ENCODE results near the gene ETNPPL. TPM values are rescaled to one million over a fixed set of nuclear protein-coding genes. Genes with fewer than 3 reads are reported as not detected.

ETNPPL gene
- total and polyA plus RNA-seq, 2 of the 13 experiments (the other 11 are each of a cell fraction or from before 2014, with no cell fraction given) = 1.4 to 6.0 TPM

- no peak for TF ChIP-seq USF2 (IDR thresholded peaks at IDR 0.05; ENCODE audit: low read depth, low read length)
- TF ChIP-seq USF2 (CRISPR knock-in tag; IDR thresholded peaks at IDR 0.05; ENCODE audit: borderline replicate concordance) = 0 out of 2 replicates have a peak, but pooled peaks have one; percentile 17
- TF ChIP-seq ZNF788 (CRISPR knock-in tag; IDR thresholded peaks at IDR 0.05; ENCODE audit: borderline replicate concordance) = peak; percentile 71; the same call in 1 of the 2 replicates
- 0 out of 2 replicates have a peak, but pooled peaks have one; percentile 57 for TF ChIP-seq ZKSCAN8 (CRISPR knock-in tag; IDR thresholded peaks at IDR 0.05; ENCODE audit: borderline replicate concordance)
- TF ChIP-seq, protein P1, sequence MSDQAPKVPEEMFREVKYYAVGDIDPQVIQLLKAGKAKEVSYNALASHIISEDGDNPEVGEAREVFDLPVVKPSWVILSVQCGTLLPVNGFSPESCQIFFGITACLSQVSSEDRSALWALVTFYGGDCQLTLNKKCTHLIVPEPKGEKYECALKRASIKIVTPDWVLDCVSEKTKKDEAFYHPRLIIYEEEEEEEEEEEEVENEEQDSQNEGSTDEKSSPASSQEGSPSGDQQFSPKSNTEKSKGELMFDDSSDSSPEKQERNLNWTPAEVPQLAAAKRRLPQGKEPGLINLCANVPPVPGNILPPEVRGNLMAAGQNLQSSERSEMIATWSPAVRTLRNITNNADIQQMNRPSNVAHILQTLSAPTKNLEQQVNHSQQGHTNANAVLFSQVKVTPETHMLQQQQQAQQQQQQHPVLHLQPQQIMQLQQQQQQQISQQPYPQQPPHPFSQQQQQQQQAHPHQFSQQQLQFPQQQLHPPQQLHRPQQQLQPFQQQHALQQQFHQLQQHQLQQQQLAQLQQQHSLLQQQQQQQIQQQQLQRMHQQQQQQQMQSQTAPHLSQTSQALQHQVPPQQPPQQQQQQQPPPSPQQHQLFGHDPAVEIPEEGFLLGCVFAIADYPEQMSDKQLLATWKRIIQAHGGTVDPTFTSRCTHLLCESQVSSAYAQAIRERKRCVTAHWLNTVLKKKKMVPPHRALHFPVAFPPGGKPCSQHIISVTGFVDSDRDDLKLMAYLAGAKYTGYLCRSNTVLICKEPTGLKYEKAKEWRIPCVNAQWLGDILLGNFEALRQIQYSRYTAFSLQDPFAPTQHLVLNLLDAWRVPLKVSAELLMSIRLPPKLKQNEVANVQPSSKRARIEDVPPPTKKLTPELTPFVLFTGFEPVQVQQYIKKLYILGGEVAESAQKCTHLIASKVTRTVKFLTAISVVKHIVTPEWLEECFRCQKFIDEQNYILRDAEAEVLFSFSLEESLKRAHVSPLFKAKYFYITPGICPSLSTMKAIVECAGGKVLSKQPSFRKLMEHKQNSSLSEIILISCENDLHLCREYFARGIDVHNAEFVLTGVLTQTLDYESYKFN (CRISPR knock-in tag; conservative IDR thresholded peaks at IDR 0.05) = peak; percentile 12; the same call in 1 of the 2 replicates
- peak; percentile 55; the same call in 1 of the 2 replicates for TF ChIP-seq ZNF414 (CRISPR knock-in tag; IDR thresholded peaks at IDR 0.05)
- TF ChIP-seq KAT8 (CRISPR knock-in tag; IDR thresholded peaks at IDR 0.05) = peak; percentile 19; the same call in 1 of the 2 replicates
- no peak for TF ChIP-seq ZNF33A (CRISPR knock-in tag; IDR thresholded peaks at IDR 0.05; ENCODE audit: borderline replicate concordance)
- peak; percentile 80 for TF ChIP-seq ZNF891 (CRISPR knock-in tag; IDR thresholded peaks at IDR 0.05)
- TF ChIP-seq HMGXB4 (CRISPR knock-in tag; IDR thresholded peaks at IDR 0.05; ENCODE audit: borderline replicate concordance in 1 of 2, low read depth in 1 of 2) = peak; percentile 31 to 58; a peak in 2 of 4 replicates
- no peak for TF ChIP-seq KLF9 (CRISPR knock-in tag; IDR thresholded peaks at IDR 0.05; ENCODE audit: low read depth)
- TF ChIP-seq ZSCAN29 (CRISPR knock-in tag; conservative IDR thresholded peaks at IDR 0.05) = peak; percentile 63; the same call in 1 of the 2 replicates
- peak; percentile 79; the same call in 1 of the 2 replicates for TF ChIP-seq ZNF580 (CRISPR knock-in tag; IDR thresholded peaks at IDR 0.05; ENCODE audit: borderline replicate concordance, low read depth)
- peak; percentile 89 for TF ChIP-seq ZNF430 (CRISPR knock-in tag; IDR thresholded peaks at IDR 0.05)
- 0 out of 2 replicates have a peak, but pooled peaks have one; percentile 68 for TF ChIP-seq ZNF839 (CRISPR knock-in tag; IDR thresholded peaks at IDR 0.05; ENCODE audit: borderline replicate concordance)
- TF ChIP-seq, protein P2, sequence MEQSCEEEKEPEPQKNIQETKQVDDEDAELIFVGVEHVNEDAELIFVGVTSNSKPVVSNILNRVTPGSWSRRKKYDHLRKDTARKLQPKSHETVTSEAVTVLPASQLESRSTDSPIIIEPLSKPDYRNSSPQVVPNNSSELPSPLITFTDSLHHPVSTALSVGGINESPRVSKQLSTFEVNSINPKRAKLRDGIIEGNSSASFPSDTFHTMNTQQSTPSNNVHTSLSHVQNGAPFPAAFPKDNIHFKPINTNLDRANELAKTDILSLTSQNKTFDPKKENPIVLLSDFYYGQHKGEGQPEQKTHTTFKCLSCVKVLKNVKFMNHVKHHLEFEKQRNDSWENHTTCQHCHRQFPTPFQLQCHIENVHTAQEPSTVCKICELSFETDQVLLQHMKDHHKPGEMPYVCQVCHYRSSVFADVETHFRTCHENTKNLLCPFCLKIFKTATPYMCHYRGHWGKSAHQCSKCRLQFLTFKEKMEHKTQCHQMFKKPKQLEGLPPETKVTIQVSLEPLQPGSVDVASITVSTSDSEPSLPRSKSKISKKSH (CRISPR knock-in tag; IDR thresholded peaks at IDR 0.05; ENCODE audit: borderline replicate concordance) = peak; percentile 72; the same call in 1 of the 2 replicates
These were observed at the start of gene ETNPPL (continued) for GRCh38 chr4:108762559-108763225.

Measured in HepG2 (cell line).